Mesothelial cell of epicardium (in vitro differentiated cells): Measurements from ENCODE around the gene BCAS1. TPM values are rescaled to one million over a fixed set of nuclear protein-coding genes. Genes with fewer than 3 reads are reported as not detected.

Source experiments
- DNase-seq, 2 experiments: peaks; one replicate each; pipeline ENCODE4 v3.0.0; 2021; ENCODE audit warnings: low spot score in 2 of 2; ENCODE audit not compliant: unreplicated experiment in 2 of 2
- H3K27ac Mint-ChIP-seq: 2 replicates; pipeline ENCODE4 v1.8.0; 2021; ENCODE audit warnings: mixed read lengths
- H3K27me3 Mint-ChIP-seq: 2 replicates; pipeline ENCODE4 v1.8.0; 2021; ENCODE audit warnings: low read depth, mixed read lengths
- H3K36me3 Mint-ChIP-seq: 2 replicates; pipeline ENCODE4 v1.8.0; 2021; ENCODE audit warnings: mixed read lengths
- H3K4me1 Mint-ChIP-seq: 2 replicates; pipeline ENCODE4 v1.8.0; 2021; ENCODE audit warnings: mixed read lengths
- H3K4me3 Mint-ChIP-seq: 2 replicates; pipeline ENCODE4 v1.8.0; 2021; ENCODE audit warnings: mild to moderate bottlenecking, moderate library complexity, mixed read lengths
- H3K9me3 Mint-ChIP-seq: 2 replicates; pipeline ENCODE4 v1.8.0; 2021; ENCODE audit warnings: mixed read lengths
- total RNA-seq: library from RNA; stranded (reverse); gene quantifications from 3 replicates; pipeline ENCODE4 v1.2.1, GENCODE V29; 2021
- TF ChIP-seq, protein P1 (sequence below): fragments of 200-600 bp; sonication (generic); IDR thresholded peaks from one replicate; pipeline ENCODE4 v1.5.0; 2021; ENCODE audit warnings: antibody characterized with exemption; ENCODE audit not compliant: unreplicated experiment

The BCAS1 gene
- total RNA-seq, 1 donor from 2014 or later: 0.20 TPM

DNA sequence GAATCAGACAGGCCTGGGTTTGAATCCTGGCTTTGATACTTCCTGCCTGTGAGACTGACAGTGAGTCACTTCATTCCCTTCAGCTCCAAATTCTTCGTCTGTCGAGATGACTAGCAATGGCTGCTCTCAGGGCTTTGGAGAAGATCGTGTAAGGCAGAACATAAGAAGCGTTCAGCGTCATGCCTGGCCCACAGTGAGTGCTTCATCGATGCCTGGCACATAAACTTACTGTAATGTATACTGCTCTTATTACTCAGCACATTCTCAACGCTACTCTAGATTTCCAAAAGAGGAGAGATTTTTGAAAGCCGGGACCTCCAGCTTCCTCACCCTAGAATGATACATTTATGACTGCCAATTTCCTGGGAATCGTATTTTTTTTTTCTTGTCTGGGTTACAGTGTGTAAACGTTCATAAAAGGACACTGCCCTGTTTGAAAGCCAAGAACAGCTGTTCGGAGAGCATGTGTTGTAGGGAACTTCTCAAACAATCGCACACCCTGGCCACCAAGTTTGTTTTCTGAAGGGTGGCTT is 16.2 kb upstream of the BCAS1 start:
- no peaks in the 10 kb centered on the region for H3K9me3 Mint-ChIP-seq
- H3K36me3 Mint-ChIP-seq: no peaks in the 10 kb centered on the region
- TF ChIP-seq, protein P1, sequence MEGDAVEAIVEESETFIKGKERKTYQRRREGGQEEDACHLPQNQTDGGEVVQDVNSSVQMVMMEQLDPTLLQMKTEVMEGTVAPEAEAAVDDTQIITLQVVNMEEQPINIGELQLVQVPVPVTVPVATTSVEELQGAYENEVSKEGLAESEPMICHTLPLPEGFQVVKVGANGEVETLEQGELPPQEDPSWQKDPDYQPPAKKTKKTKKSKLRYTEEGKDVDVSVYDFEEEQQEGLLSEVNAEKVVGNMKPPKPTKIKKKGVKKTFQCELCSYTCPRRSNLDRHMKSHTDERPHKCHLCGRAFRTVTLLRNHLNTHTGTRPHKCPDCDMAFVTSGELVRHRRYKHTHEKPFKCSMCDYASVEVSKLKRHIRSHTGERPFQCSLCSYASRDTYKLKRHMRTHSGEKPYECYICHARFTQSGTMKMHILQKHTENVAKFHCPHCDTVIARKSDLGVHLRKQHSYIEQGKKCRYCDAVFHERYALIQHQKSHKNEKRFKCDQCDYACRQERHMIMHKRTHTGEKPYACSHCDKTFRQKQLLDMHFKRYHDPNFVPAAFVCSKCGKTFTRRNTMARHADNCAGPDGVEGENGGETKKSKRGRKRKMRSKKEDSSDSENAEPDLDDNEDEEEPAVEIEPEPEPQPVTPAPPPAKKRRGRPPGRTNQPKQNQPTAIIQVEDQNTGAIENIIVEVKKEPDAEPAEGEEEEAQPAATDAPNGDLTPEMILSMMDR: no peak
- no peak for DNase-seq
- no peak overlapping the region for H3K4me3 Mint-ChIP-seq
- peaks cover 1% of the 10 kb centered on the region for H3K27me3 Mint-ChIP-seq
- no peak overlapping the region for H3K27ac Mint-ChIP-seq
- H3K4me1 Mint-ChIP-seq: no peaks in the 10 kb centered on the region

GRCh38 chr20:54085910-54086309 is 15.5 kb upstream of the BCAS1 start:
- Mint-ChIP-seq H3K27ac (no peak overlapping the region), H3K4me1 (no peaks in the 10 kb centered on the region), H3K36me3 (no peaks in the 10 kb centered on the region), H3K4me3 (no peak overlapping the region), H3K27me3 (peaks cover 1% of the 10 kb centered on the region), H3K9me3 (no peaks in the 10 kb centered on the region)
- TF ChIP-seq, protein P1: no peak
- no peak for DNase-seq

- Mint-ChIP-seq H3K4me1 (no peaks in the 10 kb centered on the region), H3K9me3 (no peaks in the 10 kb centered on the region), H3K27me3 (no peaks in the 10 kb centered on the region), H3K36me3 (no peaks in the 10 kb centered on the region), H3K27ac (no peak overlapping the region), H3K4me3 (no peak overlapping the region)
- TF ChIP-seq, protein P1: no peak
- no peak for DNase-seq
Measured at GRCh38 chr20:54085425-54085824, 15.0 kb upstream of the BCAS1 start.

DNA sequence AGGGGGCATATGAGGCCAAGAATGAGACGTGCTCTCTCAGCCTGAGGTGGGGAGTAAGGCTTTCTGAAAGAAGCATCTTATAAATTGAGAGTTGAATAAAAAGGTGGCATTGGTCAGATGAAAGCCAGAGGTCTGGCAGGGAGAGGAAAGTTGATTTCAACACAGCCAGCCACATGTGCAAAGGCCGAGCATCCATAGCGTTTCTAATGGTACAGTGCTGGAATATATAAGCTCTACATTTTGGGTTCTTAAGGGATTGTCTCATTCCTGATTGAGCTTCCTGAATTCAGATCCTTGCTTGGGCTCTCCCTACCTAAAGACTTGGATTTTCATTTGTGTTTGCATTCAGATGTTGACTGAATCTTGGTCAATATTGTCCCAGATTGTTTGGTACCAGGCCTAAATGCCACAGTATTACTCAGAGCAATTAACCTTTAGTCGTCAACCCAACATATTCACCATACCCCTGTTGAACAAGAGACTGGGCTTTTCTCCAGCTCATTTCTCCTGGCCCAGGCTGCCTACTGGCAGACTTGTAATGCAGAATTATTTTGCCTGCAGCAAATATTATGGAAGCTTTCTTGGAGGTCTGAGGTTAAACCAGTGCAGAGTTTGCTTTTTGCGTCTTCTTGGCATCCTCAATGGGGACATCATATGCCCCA is 14.5 kb upstream of the BCAS1 start:
- no peaks in the 10 kb centered on the region for H3K27me3 Mint-ChIP-seq
- H3K36me3 Mint-ChIP-seq: no peaks in the 10 kb centered on the region
- TF ChIP-seq, protein P1: no peak
- no peaks in the 10 kb centered on the region for H3K9me3 Mint-ChIP-seq
- no peak overlapping the region for H3K27ac Mint-ChIP-seq
- no peak for DNase-seq
- no peak overlapping the region for H3K4me3 Mint-ChIP-seq
- H3K4me1 Mint-ChIP-seq: no peaks in the 10 kb centered on the region

- Mint-ChIP-seq H3K36me3 (no peaks in the 10 kb centered on the region), H3K4me3 (no peak overlapping the region), H3K27ac (no peak overlapping the region), H3K4me1 (no peaks in the 10 kb centered on the region), H3K9me3 (no peaks in the 10 kb centered on the region), H3K27me3 (no peaks in the 10 kb centered on the region)
- TF ChIP-seq, protein P1: no peak
- no peak for DNase-seq
Measured at GRCh38 chr20:54084193-54084592, 13.8 kb upstream of the BCAS1 start.
